IMR-90 (cell line): Measurements from ENCODE around the gene CFAP299. TPM values are rescaled to one million over a fixed set of nuclear protein-coding genes. Genes with fewer than 3 reads are reported as not detected.
A peak's percentile ranks its signal among the peaks of the same experiment; 100 is the strongest.

Experiments
- ATAC-seq: fragments of 200-7000 bp; cut with Tn5 transposase; 2 replicates; pipeline ENCODE4 v1.9.1; 2020; ENCODE audit warnings: low read depth, mild to moderate bottlenecking, moderate library complexity
- BruUV-seq: library from RNA; stranded (reverse); fragments of 400-500 nt; replicated peaks from 2 replicates; lab custom pipeline; 2021; lab: Mats Ljungman, UMichigan
- CTCF ChIA-PET: fragments of 300-600 bp; formaldehyde crosslinking; extraction: SDS; loops from one replicate; lab custom pipeline; 2021; ENCODE audit warnings: antibody characterized with exemption; lab: Yijun Ruan, JAX
- POLR2A ChIA-PET: fragments of 300-600 bp; sonication (Branson Sonifier 250); formaldehyde crosslinking; loops from one replicate; lab custom pipeline; 2022; ENCODE audit warnings: antibody characterized with exemption; ENCODE audit not compliant: unreplicated experiment; lab: Charles Lee
- DNase-seq: peaks from one replicate; pipeline ENCODE4 v3.0.0; 2013
- H2AFZ ChIP-seq: replicated peaks from 2 replicates; pipeline ENCODE3; 2013; ENCODE audit warnings: low read length, mild to moderate bottlenecking; ENCODE audit not compliant: poor library complexity
- H2AK5ac ChIP-seq: 2 replicates; pipeline ENCODE4 v1.6.1; 2013; ENCODE audit warnings: low read depth, low read length, inconsistent platforms
- H2AK9ac ChIP-seq: replicated peaks from 2 replicates; pipeline ENCODE3; 2013; ENCODE audit warnings: mild to moderate bottlenecking, low read depth, low read length, moderate library complexity; ENCODE audit not compliant: poor library complexity
- H2BK120ac ChIP-seq: 2 replicates; pipeline ENCODE4 v1.6.1; 2013; ENCODE audit warnings: low read depth, low read length, inconsistent platforms
- H2BK15ac ChIP-seq: 3 replicates; pipeline ENCODE4 v1.6.1; 2013; ENCODE audit warnings: low read depth, low read length, inconsistent platforms
- H2BK20ac ChIP-seq: 2 replicates; pipeline ENCODE4 v1.6.1; 2013; ENCODE audit warnings: low read depth, mild to moderate bottlenecking, inconsistent platforms, low read length, moderate library complexity
- H2BK5ac ChIP-seq: 2 replicates; pipeline ENCODE4 v1.6.1; 2013; ENCODE audit warnings: mild to moderate bottlenecking, low read depth, low read length, inconsistent platforms; ENCODE audit not compliant: poor library complexity, severe bottlenecking
- H3K14ac ChIP-seq: replicated peaks from 2 replicates; pipeline ENCODE4 v1.6.1; 2013; ENCODE audit warnings: low read depth, low read length, inconsistent platforms
- H3K18ac ChIP-seq: 2 replicates; pipeline ENCODE4 v1.6.1; 2013; ENCODE audit warnings: low read depth, low read length, control low read depth
- H3K23ac ChIP-seq: 2 replicates; pipeline ENCODE4 v1.6.1; 2013; ENCODE audit warnings: low read depth, low read length, inconsistent platforms
- H3K27ac ChIP-seq: 2 replicates; pipeline ENCODE4 v1.5.1; 2013; ENCODE audit warnings: mild to moderate bottlenecking, control low read depth, low read length; ENCODE audit not compliant: insufficient read depth
- H3K27me3 ChIP-seq: 2 replicates; pipeline ENCODE4 v1.6.1; 2013; ENCODE audit warnings: low read length; ENCODE audit not compliant: control insufficient read depth, insufficient read depth
- H3K36me3 ChIP-seq: 2 replicates; pipeline ENCODE4 v1.6.1; 2013; ENCODE audit warnings: low read length, mixed read lengths; ENCODE audit not compliant: control insufficient read depth, insufficient read depth
- H3K4ac ChIP-seq: 2 replicates; pipeline ENCODE4 v1.6.1; 2013; ENCODE audit warnings: low read depth, low read length, inconsistent platforms
- H3K4me1 ChIP-seq: 2 replicates; pipeline ENCODE4 v1.6.1; 2013; ENCODE audit warnings: low read length, mixed read lengths; ENCODE audit not compliant: control insufficient read depth, insufficient read depth
- H3K4me2 ChIP-seq: 2 replicates; pipeline ENCODE4 v1.6.1; 2013; ENCODE audit warnings: low read depth, mild to moderate bottlenecking, control low read depth, low read length, moderate library complexity
- H3K4me3 ChIP-seq: 2 replicates; pipeline ENCODE4 v1.5.1; 2013; ENCODE audit warnings: low read depth, mild to moderate bottlenecking, control low read depth, low read length, moderate library complexity; ENCODE audit not compliant: insufficient read depth
- H3K56ac ChIP-seq: 2 replicates; pipeline ENCODE4 v1.6.1; 2013; ENCODE audit warnings: low read length, inconsistent platforms; ENCODE audit not compliant: insufficient read depth; ENCODE audit errors: extremely low read depth
- H3K79me1 ChIP-seq, 2 experiments: 2 replicates each; pipeline ENCODE4 v1.6.1; 2013; ENCODE audit warnings: low read length in 2 of 2, inconsistent platforms in 1 of 2, low read depth in 1 of 2
- H3K9ac ChIP-seq: 2 replicates; pipeline ENCODE4 v1.6.1; 2013; ENCODE audit warnings: low read depth, low read length, control low read depth
- H3K9me1 ChIP-seq: 2 replicates; pipeline ENCODE4 v1.6.1; 2013; ENCODE audit warnings: low read length, inconsistent platforms; ENCODE audit not compliant: insufficient read depth
- H3K9me3 ChIP-seq: 2 replicates; pipeline ENCODE4 v1.6.1; 2013; ENCODE audit warnings: low read length; ENCODE audit not compliant: control insufficient read depth, insufficient read depth
- H4K20me1 ChIP-seq: 2 replicates; pipeline ENCODE4 v1.6.1; 2013; ENCODE audit warnings: low read length, inconsistent platforms; ENCODE audit not compliant: insufficient read depth
- H4K5ac ChIP-seq: 2 replicates; pipeline ENCODE4 v1.6.1; 2013; ENCODE audit warnings: mild to moderate bottlenecking, low read depth, low read length, control low read depth
- H4K8ac ChIP-seq, 2 experiments: 2 replicates each; pipeline ENCODE4 v1.6.1; 2013; ENCODE audit warnings: low read depth in 2 of 2, low read length in 2 of 2, control low read depth in 1 of 2, inconsistent platforms in 1 of 2
- H4K91ac ChIP-seq: 2 replicates; pipeline ENCODE4 v1.6.1; 2013; ENCODE audit warnings: low read depth, low read length, inconsistent platforms; ENCODE audit not compliant: insufficient read depth
- BHLHE40 ChIP-seq: fragments of 150-350 bp; IDR thresholded peaks from 2 replicates; pipeline ENCODE4 v1.6.1; 2016; ENCODE audit warnings: mild to moderate bottlenecking, low read depth, low read length
- CEBPB ChIP-seq: IDR thresholded peaks from 2 replicates; pipeline ENCODE4 v1.6.1; 2012; ENCODE audit warnings: low read depth, low read length, improper control_type of control experiment
- CHD1 ChIP-seq: IDR thresholded peaks from 2 replicates; pipeline ENCODE4 v1.6.1; 2012; ENCODE audit warnings: low read depth, low read length, improper control_type of control experiment
- ELK1 ChIP-seq: fragments of 150-350 bp; IDR thresholded peaks from 2 replicates; pipeline ENCODE4 v1.6.1; 2016; ENCODE audit warnings: low read depth, mild to moderate bottlenecking, low read length, moderate library complexity, borderline replicate concordance
- MAZ ChIP-seq: IDR thresholded peaks from 2 replicates; pipeline ENCODE4 v1.6.1; 2012; ENCODE audit warnings: low read depth, mild to moderate bottlenecking, low read length, improper control_type of control experiment, moderate library complexity, borderline replicate concordance
- MXI1 ChIP-seq: IDR thresholded peaks from 2 replicates; pipeline ENCODE4 v1.6.1; 2012; ENCODE audit warnings: low read depth, mild to moderate bottlenecking, low read length, moderate library complexity, borderline replicate concordance
- POLR2A ChIP-seq: IDR thresholded peaks from 2 replicates; pipeline ENCODE4 v1.6.1; 2012; ENCODE audit warnings: mild to moderate bottlenecking, low read depth, low read length
- RAD21 ChIP-seq: IDR thresholded peaks from 2 replicates; pipeline ENCODE4 v1.6.1; 2012; ENCODE audit warnings: low read length, improper control_type of control experiment
- RCOR1 ChIP-seq: IDR thresholded peaks from 2 replicates; pipeline ENCODE4 v1.6.1; 2012; ENCODE audit warnings: mild to moderate bottlenecking, low read length, improper control_type of control experiment; ENCODE audit not compliant: insufficient replicate concordance
- SMC3 ChIP-seq: fragments of 150-350 bp; IDR thresholded peaks from 2 replicates; pipeline ENCODE4 v1.6.1; 2016; ENCODE audit warnings: low read depth, mild to moderate bottlenecking, antibody characterized with exemption, low read length, moderate library complexity
- USF2 ChIP-seq: fragments of 150-350 bp; IDR thresholded peaks from 2 replicates; pipeline ENCODE4 v1.6.1; 2017; ENCODE audit warnings: mild to moderate bottlenecking, antibody characterized with exemption, low read length, low read depth
- WGBS, 2 experiments: methylation state at CpG; one replicate each; pipeline versions ENCODE4 v1.1.5 to v1.1.7; 2013; ENCODE audit warnings: missing lambda C conversion rate in 2 of 2; ENCODE audit not compliant: insufficient read length in 1 of 2; ENCODE audit errors: extremely low coverage in 2 of 2; 5-methylcytosine and 5-hydroxymethylcytosine counted together
- dilution Hi-C: fragments of 300-500 bp; cut with HindIII; formaldehyde crosslinking; loops from one replicate; pipeline ENCODE4 v1.14.3; 2018; ENCODE audit warnings: low sequenced_read_pairs; ENCODE audit not compliant: unreplicated experiment
- in situ Hi-C: fragments of 300-500 bp; cut with MboI; formaldehyde crosslinking; loops from 3 replicates; pipeline ENCODE4 v1.14.3; 2019; ENCODE audit warnings: low sequenced_read_pairs, inconsistent platforms, mixed read lengths
- intact Hi-C: fragments of 100-400 bp; cut with micrococcal nuclease; formaldehyde crosslinking; loops from 2 replicates; pipeline ENCODE4 v1.10.0; 2022
- polyA plus RNA-seq, 3 experiments: library from polyadenylated mRNA; depleted of rRNA; stranded (reverse); fragments of >200 nt; gene quantifications; 2 replicates each; pipeline ENCODE4 v1.2.3, GENCODE V29; 2012; ENCODE audit warnings: low replicate concordance in 1 of 3
- total RNA-seq: library from RNA; depleted of rRNA; stranded (reverse); fragments of >200 nt; gene quantifications from 2 replicates; pipeline ENCODE4 v1.2.3, GENCODE V29; 2012

Gene CFAP299
- total and polyA plus RNA-seq, 2 of the 4 experiments (the other 2 are of a cell fraction): 1.0 to 1.1 TPM

- Histone ChIP-seq H2BK120ac (no peak overlapping the region), H3K4ac (no peak overlapping the region), H3K9me3 (no peaks in the 10 kb centered on the region), H4K91ac (no peak overlapping the region), H4K20me1 (no peaks in the 10 kb centered on the region), H3K4me2 (no peak overlapping the region), H4K8ac (no peak overlapping the region), H2BK20ac (no peak overlapping the region), H3K36me3 (no peaks in the 10 kb centered on the region), H3K4me3 (no peak overlapping the region), H3K9ac (no peak overlapping the region), H3K14ac (no peak overlapping the region), H2AFZ (no peak overlapping the region), H3K56ac (no peak overlapping the region), H2AK9ac (no peak overlapping the region), H3K4me1 (no peaks in the 10 kb centered on the region), H3K23ac (no peak overlapping the region), H3K18ac (no peak overlapping the region), H3K27ac (no peak overlapping the region), H3K79me1 (no peaks in the 10 kb centered on the region), H2BK5ac (no peak overlapping the region), H4K5ac (no peak overlapping the region), H2AK5ac (no peak overlapping the region), H2BK15ac (no peak overlapping the region), H3K27me3 (no peaks in the 10 kb centered on the region), H3K9me1 (no peaks in the 10 kb centered on the region)
- no TSS peak for BruUV-seq
- no CpG with 5 or more reads among the region's 1 CpG for WGBS, 2 experiments
- ChIA-PET CTCF (no interaction called here), POLR2A (no interaction called here)
- dilution Hi-C loops: no loop called here
- in situ Hi-C loops: no loop called here
- TF ChIP-seq CEBPB: no peak
- TF ChIP-seq ELK1: no peak
- no peak for TF ChIP-seq MAZ
- TF ChIP-seq SMC3: no peak
- TF ChIP-seq RAD21: no peak
- no peak for TF ChIP-seq RCOR1
- TF ChIP-seq MXI1: no peak
- no peak for TF ChIP-seq BHLHE40
- no peak for TF ChIP-seq USF2
- no peak for TF ChIP-seq CHD1
- no peak for TF ChIP-seq POLR2A
- ATAC-seq: no peak
- intact Hi-C loops: no loop called here
- peak; percentile 6 for DNase-seq
These were observed 241.3 kb downstream of the CFAP299 start for GRCh38 chr4:80576796-80577195.
